Cardiac muscle cell (in vitro differentiated cells and primary cell): Measurements from ENCODE around the gene TRAP1. TPM values are rescaled to one million over a fixed set of nuclear protein-coding genes. Genes with fewer than 3 reads are reported as not detected.

Experiments used
- DNase-seq, 2 donors: peaks; one replicate each; pipeline versions ENCODE4 v3.0.0 to v3.0.0-alpha.2; 2010 to 2017; ENCODE audit warnings: low read depth in 1 of 2, low spot score in 1 of 2
- H3K27ac ChIP-seq: fragments of 200-600 bp; sonication (generic); 2 replicates; pipeline ENCODE4 v1.5.1; 2016
- H3K27me3 ChIP-seq: fragments of 200-600 bp; sonication (generic); 2 replicates; pipeline ENCODE4 v1.6.0; 2016; ENCODE audit warnings: control low read depth
- H3K36me3 ChIP-seq: fragments of 200-600 bp; sonication (generic); 2 replicates; pipeline ENCODE4 v1.5.1; 2016; ENCODE audit warnings: control low read depth
- H3K4me1 ChIP-seq: fragments of 200-600 bp; sonication (generic); 2 replicates; pipeline ENCODE4 v1.8.1; 2017; ENCODE audit warnings: low read depth, mild to moderate bottlenecking, mixed run types
- H3K4me3 ChIP-seq: fragments of 200-600 bp; sonication (generic); 2 replicates; pipeline ENCODE4 v1.5.1; 2016; ENCODE audit warnings: mild to moderate bottlenecking
- H3K9me3 ChIP-seq: fragments of 200-600 bp; sonication (generic); 2 replicates; pipeline ENCODE4 v1.5.1; 2017; ENCODE audit warnings: low read depth, mild to moderate bottlenecking, control low read depth
- polyA plus RNA-seq: library from polyadenylated mRNA; unstranded; fragments of >200 nt; fragmentation: Nextera tagmentation; extraction: Ambion mirVana; gene quantifications from 2 replicates; pipeline ENCODE4 v1.2.1, GENCODE V29; 2016
- total RNA-seq: library from RNA; depleted of rRNA; stranded (reverse); fragments of >200 nt; gene quantifications from 2 replicates; pipeline ENCODE4 v1.2.3, GENCODE V29; 2016
- TF ChIP-seq, protein P1 (sequence below): IDR thresholded peaks from 2 replicates; pipeline ENCODE4 v1.5.1; 2012; ENCODE audit warnings: low read depth, mild to moderate bottlenecking, low read length

TRAP1 gene
- total and polyA plus RNA-seq, 2 experiments from 2014 or later, result 157 to 164 TPM

DNA sequence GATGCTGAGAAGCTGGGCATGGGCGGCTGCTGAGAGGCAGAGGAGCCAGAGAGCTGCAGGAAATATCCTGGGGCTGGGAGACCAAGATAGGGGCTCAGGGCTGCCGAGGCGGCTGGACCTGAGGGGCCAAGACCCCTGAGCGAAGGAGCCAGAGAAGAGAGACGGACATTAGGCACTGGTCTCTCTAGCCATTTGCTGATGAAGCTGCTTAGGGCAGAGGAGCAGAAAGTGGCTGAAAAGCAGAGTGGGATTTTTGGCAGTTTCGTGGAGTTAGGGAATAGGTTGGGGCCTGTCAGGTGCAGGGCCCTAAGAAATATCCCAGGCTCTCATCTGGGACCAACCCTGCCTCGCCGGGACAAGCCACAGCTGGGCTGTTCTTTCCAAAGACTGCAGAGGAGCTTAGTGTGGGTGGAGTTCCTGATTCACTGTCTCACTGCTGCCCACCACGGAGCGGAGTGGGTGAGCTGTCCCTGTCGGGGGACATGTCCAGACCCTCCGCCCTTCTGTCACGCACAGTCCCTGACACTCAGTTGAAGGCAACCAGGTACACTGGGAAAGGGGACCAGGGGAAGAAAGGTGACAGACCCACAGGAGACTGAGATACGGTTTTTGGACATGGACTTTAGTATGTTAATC lies 74.1 kb downstream of the TRAP1 start:
- DNase-seq, result no peak
- H3K36me3 ChIP-seq, result no peaks in the 10 kb centered on the region
- H3K4me3 ChIP-seq, result no peak overlapping the region
- no peaks in the 10 kb centered on the region for H3K27me3 ChIP-seq
- H3K4me1 ChIP-seq, result peaks cover 2% of the 10 kb centered on the region
- peak overlapping the region; percentile 60 for H3K27ac ChIP-seq
- H3K9me3 ChIP-seq, result no peaks in the 10 kb centered on the region
- TF ChIP-seq, protein P1, sequence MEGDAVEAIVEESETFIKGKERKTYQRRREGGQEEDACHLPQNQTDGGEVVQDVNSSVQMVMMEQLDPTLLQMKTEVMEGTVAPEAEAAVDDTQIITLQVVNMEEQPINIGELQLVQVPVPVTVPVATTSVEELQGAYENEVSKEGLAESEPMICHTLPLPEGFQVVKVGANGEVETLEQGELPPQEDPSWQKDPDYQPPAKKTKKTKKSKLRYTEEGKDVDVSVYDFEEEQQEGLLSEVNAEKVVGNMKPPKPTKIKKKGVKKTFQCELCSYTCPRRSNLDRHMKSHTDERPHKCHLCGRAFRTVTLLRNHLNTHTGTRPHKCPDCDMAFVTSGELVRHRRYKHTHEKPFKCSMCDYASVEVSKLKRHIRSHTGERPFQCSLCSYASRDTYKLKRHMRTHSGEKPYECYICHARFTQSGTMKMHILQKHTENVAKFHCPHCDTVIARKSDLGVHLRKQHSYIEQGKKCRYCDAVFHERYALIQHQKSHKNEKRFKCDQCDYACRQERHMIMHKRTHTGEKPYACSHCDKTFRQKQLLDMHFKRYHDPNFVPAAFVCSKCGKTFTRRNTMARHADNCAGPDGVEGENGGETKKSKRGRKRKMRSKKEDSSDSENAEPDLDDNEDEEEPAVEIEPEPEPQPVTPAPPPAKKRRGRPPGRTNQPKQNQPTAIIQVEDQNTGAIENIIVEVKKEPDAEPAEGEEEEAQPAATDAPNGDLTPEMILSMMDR, result no peak

DNA sequence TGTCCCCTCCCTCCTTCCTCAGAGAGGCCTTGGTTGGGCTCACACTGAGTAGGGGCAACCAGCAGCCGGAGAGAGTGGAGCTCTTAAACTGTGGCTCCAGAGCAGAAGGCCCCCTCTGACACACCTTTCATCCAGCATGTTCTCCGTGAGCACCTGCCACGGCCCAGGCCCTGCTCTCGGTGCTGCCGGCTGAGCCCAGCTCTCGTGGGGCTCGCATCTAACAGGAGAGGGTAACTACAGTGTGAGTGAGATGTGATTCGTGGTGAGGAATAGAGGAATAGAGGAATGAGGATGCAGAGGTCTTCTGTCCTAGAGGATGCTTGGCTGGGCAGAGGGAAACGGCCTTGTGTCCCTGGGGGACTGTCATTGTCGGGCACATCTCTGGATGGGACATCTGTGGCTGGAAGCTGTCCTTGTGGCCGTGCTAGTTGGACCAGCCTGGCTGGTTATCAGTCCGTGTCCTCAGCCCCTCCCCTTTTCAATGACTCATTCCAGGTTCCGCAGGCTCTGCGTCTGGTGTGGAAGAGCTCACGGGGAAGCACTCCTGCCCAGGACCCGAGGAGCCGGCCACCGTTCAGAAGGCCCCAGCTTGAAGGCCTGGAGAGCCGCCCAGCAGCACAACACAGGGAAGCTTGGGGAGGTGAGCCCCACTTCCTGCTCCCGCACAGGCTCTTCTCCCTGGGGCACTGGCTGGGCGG lies 74.8 kb downstream of the TRAP1 start:
- Histone ChIP-seq H3K27me3 (no peaks in the 10 kb centered on the region), H3K27ac (peak overlapping the region; percentile 60), H3K9me3 (no peaks in the 10 kb centered on the region), H3K4me3 (no peak overlapping the region), H3K36me3 (no peaks in the 10 kb centered on the region), H3K4me1 (peaks cover 6% of the 10 kb centered on the region)
- TF ChIP-seq, protein P1, result no peak
- DNase-seq, result peak; percentile 25 to 62

- no peak overlapping the region for H3K4me3 ChIP-seq
- no peaks in the 10 kb centered on the region for H3K36me3 ChIP-seq
- H3K27me3 ChIP-seq, result no peaks in the 10 kb centered on the region
- no peak for DNase-seq
- no peak overlapping the region for H3K27ac ChIP-seq
- peaks cover 12% of the 10 kb centered on the region for H3K4me1 ChIP-seq
- H3K9me3 ChIP-seq, result no peaks in the 10 kb centered on the region
- TF ChIP-seq, protein P1, result no peak
Measured at GRCh38 chr16:3641801-3642396, 75.4 kb downstream of the TRAP1 start.

GRCh38 chr16:3640632-3641501 lies 76.5 kb downstream of the TRAP1 start:
- H3K27me3 ChIP-seq, result no peaks in the 10 kb centered on the region
- H3K9me3 ChIP-seq, result no peaks in the 10 kb centered on the region
- TF ChIP-seq, protein P1, result no peak
- H3K36me3 ChIP-seq, result no peaks in the 10 kb centered on the region
- DNase-seq, result no peak
- H3K27ac ChIP-seq, result no peak overlapping the region
- H3K4me1 ChIP-seq, result peaks cover 12% of the 10 kb centered on the region
- no peak overlapping the region for H3K4me3 ChIP-seq

- Histone ChIP-seq H3K27ac (peak overlapping the region; percentile 17), H3K9me3 (no peaks in the 10 kb centered on the region), H3K4me3 (no peak overlapping the region), H3K27me3 (no peaks in the 10 kb centered on the region), H3K36me3 (no peaks in the 10 kb centered on the region), H3K4me1 (peaks cover 12% of the 10 kb centered on the region)
- TF ChIP-seq, protein P1, result no peak
- no peak for DNase-seq
Measured at GRCh38 chr16:3640207-3640606, 77.1 kb downstream of the TRAP1 start.
